WTC11 (cell line): ENCODE results near the gene CARM1.

Experiments used
- CTCF ChIP-seq: fragments of 200-600 bp; IDR thresholded peaks from 2 replicates; pipeline ENCODE4 v1.8.0; 2022; ENCODE audit warnings: antibody characterized with exemption
- FOXP1 ChIP-seq: sonication (generic); formaldehyde crosslinking; IDR thresholded peaks from 2 replicates; pipeline ENCODE4 v1.8.0; 2022; ENCODE audit warnings: missing genetic modification reagents, mild to moderate bottlenecking, moderate library complexity, borderline replicate concordance
- KAT7 ChIP-seq: sonication (generic); formaldehyde crosslinking; IDR thresholded peaks from 2 replicates; pipeline ENCODE4 v1.8.1; 2023; ENCODE audit warnings: missing genetic modification reagents, mild to moderate bottlenecking, borderline replicate concordance
- MAX ChIP-seq: sonication (generic); formaldehyde crosslinking; IDR thresholded peaks from 2 replicates; pipeline ENCODE4 v1.8.0; 2022; ENCODE audit warnings: mild to moderate bottlenecking, missing genetic modification reagents
- NR1H2 ChIP-seq: sonication (generic); formaldehyde crosslinking; IDR thresholded peaks from 2 replicates; pipeline ENCODE4 v1.9.0; 2021; ENCODE audit warnings: mild to moderate bottlenecking, moderate library complexity, missing genetic modification reagents
- SMAD3 ChIP-seq: sonication (generic); formaldehyde crosslinking; IDR thresholded peaks from 2 replicates; pipeline ENCODE4 v1.8.0; 2022; ENCODE audit warnings: missing genetic modification reagents, mild to moderate bottlenecking, borderline replicate concordance
- TCF7 ChIP-seq: sonication (generic); formaldehyde crosslinking; IDR thresholded peaks from 2 replicates; pipeline ENCODE4 v1.8.0; 2022; ENCODE audit warnings: mild to moderate bottlenecking, low read depth, missing genetic modification reagents, moderate library complexity
- TEAD4 ChIP-seq: sonication (generic); formaldehyde crosslinking; IDR thresholded peaks from 2 replicates; pipeline ENCODE4 v1.8.0; 2022; ENCODE audit warnings: mild to moderate bottlenecking, missing genetic modification reagents
- USF2 ChIP-seq: sonication (generic); formaldehyde crosslinking; IDR thresholded peaks from 2 replicates; pipeline ENCODE4 v1.8.1; 2023; ENCODE audit warnings: mild to moderate bottlenecking, missing genetic modification reagents, moderate library complexity

GRCh38 chr19:10921199-10921909 lies 50.0 kb downstream of the CARM1 start:
- TF ChIP-seq SMAD3 (CRISPR knock-in tag) (no peak), KAT7 (CRISPR knock-in tag) (no peak), TCF7 (CRISPR knock-in tag) (no peak), TEAD4 (CRISPR knock-in tag) (no peak), CTCF (no peak), USF2 (no peak), MAX (CRISPR knock-in tag) (no peak), NR1H2 (CRISPR knock-in tag) (no peak), FOXP1 (CRISPR knock-in tag) (no peak)
